AG08395 (cell line): ENCODE data around the gene PLXDC2.
A peak's percentile ranks its signal among the peaks of the same experiment; 100 is the strongest.
"Not testable (repeated sequence)": the region's sequence is repeated elsewhere in the genome, so short reads cannot be mapped to it uniquely, and the experiment has no call there.

Experiments
- DNase-seq: peaks from one replicate; pipeline ENCODE4 v3.0.0; 2012; ENCODE audit warnings: mixed read lengths, low spot score

The PLXDC2 gene

GRCh38 chr10:19816411-19817230 lies at the start of gene PLXDC2:
PLXDC2 (plus strand) TSS chr10:19816432.
- peak; percentile 11 for DNase-seq

DNA sequence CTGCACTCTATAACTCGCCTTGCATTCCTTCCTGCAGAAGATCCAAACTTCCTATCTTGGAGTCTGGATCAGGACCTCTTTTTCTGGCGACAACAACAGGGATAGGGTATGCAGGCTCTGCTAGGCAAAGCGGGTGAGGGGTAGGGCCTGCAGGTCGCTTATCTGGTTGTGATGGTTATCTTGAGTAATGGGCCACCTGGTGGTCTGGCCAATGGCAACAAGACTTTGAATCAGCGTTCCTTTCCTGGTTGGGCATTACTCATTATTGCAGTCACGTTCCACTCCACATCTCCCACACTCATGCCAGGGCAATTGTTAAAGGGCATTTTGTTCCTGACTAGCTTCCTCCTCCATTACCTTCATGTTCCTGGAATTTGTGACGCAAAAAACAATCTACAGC lies 48.4 kb upstream of the PLXDC2 start:
- DNase-seq = no peak

DNA sequence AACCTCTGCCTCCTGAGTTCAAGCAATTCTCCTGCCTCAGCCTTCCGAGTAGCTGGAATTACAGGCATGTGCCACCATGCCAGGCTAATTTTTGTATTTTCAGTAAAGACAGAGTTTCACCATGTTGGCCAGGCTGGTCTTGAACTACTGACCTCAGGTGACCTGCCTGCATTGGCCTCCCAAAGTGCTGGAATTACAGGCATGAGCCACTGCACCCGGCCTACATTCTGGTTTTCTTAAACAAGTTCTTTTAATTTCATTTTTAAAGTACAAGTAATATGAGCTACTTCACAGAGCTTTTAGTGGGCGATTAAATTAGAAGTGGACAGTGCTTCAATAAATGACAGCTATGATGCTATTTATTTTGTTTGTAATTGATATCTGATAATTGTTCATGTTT lies 46.4 kb upstream of the PLXDC2 start:
- DNase-seq = not testable (repeated sequence)

DNA sequence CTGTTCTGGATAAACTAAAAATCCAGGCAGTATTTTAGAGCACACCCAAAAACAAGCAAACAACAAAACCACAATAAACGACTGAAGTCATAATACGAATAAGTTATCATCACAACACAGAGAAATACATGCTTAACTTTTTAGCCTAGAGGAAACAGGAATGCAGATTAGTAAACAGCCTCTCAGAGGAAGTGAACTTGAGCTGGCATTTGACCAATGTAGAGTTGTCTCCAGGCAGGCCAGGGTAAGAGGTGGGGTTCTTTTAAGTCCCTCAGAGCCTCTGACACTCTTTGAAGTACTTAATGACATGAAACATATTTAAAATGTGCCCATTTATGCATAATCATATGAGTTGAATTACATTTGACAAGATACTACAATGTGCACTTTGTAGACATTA lies 43.3 kb upstream of the PLXDC2 start:
- DNase-seq = no peak

GRCh38 chr10:19775296-19775695 lies 40.9 kb upstream of the PLXDC2 start:
- DNase-seq = no peak

DNA sequence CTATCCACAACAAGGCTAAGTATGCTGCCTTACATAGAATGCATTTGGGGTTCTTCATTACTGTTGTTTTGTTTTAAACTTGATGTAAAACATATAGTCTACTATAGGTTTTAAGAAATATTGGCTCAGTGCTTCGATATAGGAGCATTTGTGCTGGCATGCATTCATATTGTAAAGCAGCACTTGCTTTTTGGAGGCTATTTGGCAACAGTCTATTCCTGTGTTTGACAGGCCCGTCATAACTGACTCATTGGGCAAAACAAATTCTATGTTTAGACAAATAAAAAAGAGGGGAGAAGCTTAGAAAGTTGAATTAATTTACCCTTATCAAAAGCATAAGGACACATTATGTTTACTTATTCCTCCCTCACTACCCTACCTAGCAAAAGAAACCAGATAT lies 38.4 kb upstream of the PLXDC2 start:
- no peak for DNase-seq

GRCh38 chr10:19778996-19779395 lies 37.2 kb upstream of the PLXDC2 start:
- no peak for DNase-seq

DNA sequence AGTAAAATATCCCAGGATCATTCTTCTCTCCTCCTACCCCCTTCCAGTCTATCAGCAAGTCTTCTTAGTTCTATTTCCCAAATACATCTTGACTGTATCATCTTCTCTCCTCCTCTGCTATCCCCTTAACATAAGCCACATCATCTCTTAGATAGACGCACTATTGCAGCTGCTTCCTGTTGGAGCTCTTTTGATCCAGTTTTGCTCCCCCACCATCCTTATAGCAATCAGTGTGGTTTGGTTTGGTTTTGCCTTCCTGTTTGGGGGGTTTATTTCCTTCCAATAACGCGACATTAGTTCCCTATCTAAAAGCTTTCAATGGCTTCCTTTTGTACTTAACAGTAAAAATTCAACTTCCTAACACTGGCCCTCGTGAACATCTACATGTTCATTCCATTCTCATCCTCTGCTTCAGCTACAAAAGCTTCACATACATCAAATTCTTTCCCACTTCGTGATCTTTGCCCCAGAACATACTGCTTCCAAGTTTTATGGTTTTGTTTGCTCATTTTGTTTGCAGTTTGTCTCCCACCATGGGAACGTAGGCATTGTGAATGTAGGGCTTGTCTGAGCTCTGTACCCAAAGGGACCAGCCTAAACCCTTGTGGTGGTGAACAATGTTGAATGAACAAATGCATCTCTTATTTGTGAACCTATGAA lies 33.7 kb upstream of the PLXDC2 start:
- DNase-seq = no peak

DNA sequence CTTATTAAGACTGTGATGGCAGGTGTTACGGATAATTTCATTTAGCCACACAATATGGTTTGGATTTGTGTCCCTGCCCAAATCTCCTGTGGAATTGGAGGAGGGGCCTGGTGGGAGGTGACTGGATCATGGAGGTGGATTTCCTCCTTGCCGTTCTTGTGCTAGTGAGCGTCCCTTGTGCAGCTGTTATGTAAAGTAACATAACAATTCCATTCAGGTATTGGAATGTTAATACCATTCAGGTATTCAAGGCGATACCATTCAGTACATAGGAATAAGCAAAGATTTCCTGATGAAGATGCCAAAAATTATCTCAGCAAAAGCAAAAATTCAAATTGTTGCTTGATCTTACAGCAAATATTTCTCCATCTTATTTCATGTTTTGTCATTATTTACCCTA lies 32.5 kb upstream of the PLXDC2 start:
- no peak for DNase-seq

- DNase-seq = no peak
These were observed 30.9 kb upstream of the PLXDC2 start for GRCh38 chr10:19785366-19785765.

DNA sequence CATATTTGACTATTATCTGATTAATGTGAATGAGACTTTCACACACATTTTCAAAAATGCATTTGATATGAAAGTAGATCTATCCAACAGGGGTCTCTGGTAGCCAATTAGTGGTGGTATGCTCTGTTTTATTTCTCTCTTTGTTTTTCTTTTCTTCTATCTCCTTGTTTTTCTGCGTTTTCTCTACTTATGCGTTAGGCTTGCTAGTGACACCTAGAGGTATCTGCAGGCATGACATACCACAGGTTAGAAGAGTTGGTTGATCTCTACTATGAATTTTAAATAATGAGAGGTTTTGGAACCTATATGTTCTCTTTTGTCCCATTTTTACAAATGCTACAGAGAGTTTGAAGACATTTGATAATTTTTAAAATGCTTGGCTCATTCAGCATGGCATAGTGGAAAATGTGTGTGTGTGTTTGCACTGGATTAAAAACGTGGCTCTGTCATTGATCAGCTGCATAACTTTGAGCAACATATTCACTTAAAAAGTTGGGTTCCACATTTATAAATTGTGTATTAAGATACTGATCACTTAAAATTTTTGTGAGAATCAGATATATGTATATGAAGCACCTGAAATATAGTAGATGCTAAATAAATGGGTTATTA lies 28.1 kb upstream of the PLXDC2 start:
- peak; percentile 41 for DNase-seq

DNA sequence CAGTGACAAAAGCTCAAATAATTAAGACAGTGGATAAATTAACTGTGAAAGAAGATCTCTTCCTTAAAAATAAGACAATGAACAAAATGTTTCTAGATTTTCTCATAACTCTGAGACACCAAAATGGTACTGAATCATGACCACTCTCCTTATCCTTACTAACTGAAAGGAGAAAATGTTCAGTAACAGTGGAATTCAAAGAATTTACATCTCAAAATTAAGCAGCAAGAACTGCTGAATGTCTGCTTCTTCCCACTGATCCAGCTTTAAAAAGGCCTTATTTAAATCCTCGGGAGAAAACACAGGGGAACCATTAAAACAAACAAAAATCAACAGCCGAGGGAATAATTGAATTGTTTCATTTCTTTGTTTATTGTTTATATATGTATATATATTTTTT lies 27.3 kb upstream of the PLXDC2 start:
- DNase-seq = no peak

- no peak for DNase-seq
These were observed 26.6 kb upstream of the PLXDC2 start for GRCh38 chr10:19789607-19790006.

DNA sequence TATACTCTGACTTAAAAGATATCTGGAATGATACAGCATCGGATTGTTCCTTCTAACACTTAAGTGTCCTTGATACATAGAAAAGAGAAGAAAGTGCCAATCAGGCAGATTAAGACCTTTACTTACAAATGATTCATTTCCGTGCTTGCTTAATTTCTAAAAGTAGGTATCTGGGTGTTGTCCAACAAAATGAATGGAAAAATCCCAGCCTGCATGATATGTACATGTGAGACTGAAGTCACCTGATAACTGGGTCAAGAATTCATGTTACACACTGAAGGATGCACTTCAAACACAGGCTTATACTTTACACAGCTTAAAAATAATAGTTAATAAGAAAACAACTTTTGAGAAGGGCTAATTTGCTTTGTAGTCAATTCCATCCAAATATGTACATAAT lies 25.2 kb upstream of the PLXDC2 start:
- no peak for DNase-seq

DNA sequence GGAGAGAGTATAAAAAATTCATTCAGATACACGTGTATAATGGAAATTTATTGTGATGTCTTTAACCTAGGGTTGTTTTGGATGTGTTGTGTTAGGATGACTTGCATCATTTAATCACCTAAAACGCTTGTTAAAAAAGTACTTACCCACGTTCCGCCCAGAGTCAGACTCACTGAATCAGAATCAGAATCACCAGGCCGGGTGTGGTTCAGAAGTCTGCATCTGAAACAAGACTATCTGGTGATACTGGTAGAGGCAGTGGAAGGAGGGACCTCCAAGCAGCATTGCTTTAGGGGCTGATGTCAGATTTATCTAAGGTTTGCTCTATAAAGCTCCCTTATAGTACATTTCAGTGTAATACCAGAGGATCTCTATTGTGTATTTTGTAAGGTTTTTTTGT lies 20.5 kb upstream of the PLXDC2 start:
- no peak for DNase-seq

GRCh38 chr10:19800161-19800560 lies 16.1 kb upstream of the PLXDC2 start:
- DNase-seq = no peak

DNA sequence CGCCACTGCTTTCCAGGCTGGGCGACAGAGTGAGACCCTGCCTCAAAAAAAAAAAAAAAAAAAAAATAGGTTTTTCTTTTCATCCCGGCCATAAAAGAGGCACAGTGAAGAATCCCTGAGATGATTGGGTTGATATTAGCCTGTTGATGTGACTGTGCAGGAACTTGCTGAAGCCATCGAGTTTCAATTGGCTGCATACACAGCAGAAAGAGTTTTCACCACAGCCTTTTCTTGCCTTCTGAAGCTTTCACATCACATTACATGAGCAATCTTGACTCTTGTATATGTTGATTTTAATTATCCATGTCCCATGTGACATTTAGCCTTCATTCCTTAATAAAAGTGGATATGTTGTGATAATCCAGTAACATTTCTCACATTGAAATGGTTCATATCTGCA lies 14.9 kb upstream of the PLXDC2 start:
- no peak for DNase-seq

DNA sequence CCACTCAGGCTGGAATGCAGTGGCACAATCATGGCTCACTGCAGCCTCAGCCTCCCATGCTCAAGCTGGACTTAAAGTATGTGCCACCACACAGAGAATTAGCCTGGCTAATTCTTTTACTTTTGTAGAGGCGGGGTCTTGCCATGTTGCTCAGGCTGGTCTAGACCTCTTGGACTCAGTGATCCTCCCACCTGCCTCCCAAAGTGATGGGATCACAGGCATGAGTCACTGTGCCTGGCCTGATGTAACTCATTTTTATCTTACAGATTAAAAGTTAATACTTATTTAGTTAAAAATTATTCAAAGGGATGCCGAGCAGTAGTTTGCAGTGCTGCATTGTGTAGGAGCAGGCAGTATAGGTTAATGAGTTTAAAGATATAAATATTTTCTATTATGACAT lies 12.6 kb upstream of the PLXDC2 start:
- no peak for DNase-seq

DNA sequence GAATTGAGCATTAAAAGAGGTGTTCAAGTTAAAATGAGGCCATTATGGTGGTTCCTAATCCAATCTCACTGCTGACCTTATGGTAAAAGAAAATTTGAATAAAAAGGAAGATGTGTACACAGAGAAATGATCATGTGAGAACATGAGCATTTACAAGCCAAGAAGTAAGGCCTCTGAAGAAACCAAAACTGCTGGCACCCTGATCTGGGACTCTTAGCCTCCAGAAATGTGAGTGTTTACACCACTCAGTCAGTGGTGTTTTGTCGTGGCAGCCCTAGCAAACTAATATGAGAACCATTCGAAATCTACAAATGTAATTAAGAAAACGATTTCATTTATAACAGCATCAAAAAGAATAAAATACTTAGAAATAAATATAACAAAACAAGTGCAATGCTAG lies 6.8 kb upstream of the PLXDC2 start:
- no peak for DNase-seq

GRCh38 chr10:19811540-19811939 lies 4.7 kb upstream of the PLXDC2 start:
- peak; percentile 24 for DNase-seq

DNA sequence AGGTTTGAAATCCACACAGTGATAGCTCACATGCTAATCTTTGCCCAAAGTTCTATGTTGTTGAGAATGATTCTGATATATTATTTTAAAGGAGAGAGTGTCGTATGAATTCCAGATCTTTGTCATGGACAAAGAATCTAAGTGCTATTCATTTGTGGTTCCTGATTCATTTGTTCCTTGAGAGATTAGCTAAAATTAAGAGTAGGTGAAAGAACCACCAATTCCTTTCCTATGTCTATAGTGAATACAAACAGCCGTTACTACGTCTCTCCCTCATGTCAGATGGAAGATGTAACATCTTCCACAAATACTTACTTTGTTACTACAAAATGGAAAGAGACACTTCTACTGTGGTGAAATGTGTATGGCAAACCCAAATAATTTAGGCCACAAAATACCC lies 3.3 kb upstream of the PLXDC2 start:
- DNase-seq = no peak

- DNase-seq = no peak
These were observed 1.0 kb upstream of the PLXDC2 start for GRCh38 chr10:19815036-19815730.
